T-cell (primary cell): ENCODE data around the gene ABHD16A. TPM values are rescaled to one million over a fixed set of nuclear protein-coding genes. Genes with fewer than 3 reads are reported as not detected.

Experiments
- ATAC-seq, 4 experiments: fragments of 200-7000 bp in 3 of 4; fragments of 150-1000 bp in 1 of 4; cut with Tn5 transposase; replicated peaks in 1 of 4; 1 replicate in 3 of 4; 2 replicates in 1 of 4; pipeline ENCODE4 v1.10.0; 2021; ENCODE audit warnings: moderate library complexity in 3 of 4, mild to moderate bottlenecking in 2 of 4, moderate number of reproducible peaks in 1 of 4
- CTCF ChIA-PET, 2 donors: fragments of 300-600 bp; sonication (Branson Sonifier 250); formaldehyde crosslinking; loops; one replicate each; lab custom pipeline; 2022; ENCODE audit warnings: antibody characterized with exemption in 2 of 2; lab: Charles Lee
- POLR2A ChIA-PET, 2 donors: fragments of 300-600 bp; sonication (Branson Sonifier 250); formaldehyde crosslinking; loops; one replicate each; lab custom pipeline; 2022; ENCODE audit warnings: antibody characterized with exemption in 2 of 2; lab: Charles Lee
- DNase-seq, 35 experiments: peaks; one replicate each; pipeline versions ENCODE4 v3.0.0 to v3.0.0-alpha.2; 2013 to 2023
- H3K27ac ChIP-seq: one replicate; pipeline ENCODE4 v1.5.1; 2013; ENCODE audit warnings: low read length
- H3K27me3 ChIP-seq, 2 experiments: replicated peaks in 1 of 2; 1 replicate in 1 of 2; 2 replicates in 1 of 2; pipeline versions ENCODE4 v1.6.1 to v1.7.0; 2013; ENCODE audit warnings: low read length in 1 of 2, mixed read lengths in 1 of 2; ENCODE audit not compliant: control insufficient read depth in 2 of 2, insufficient read depth in 2 of 2; ENCODE audit errors: extremely low read depth in 1 of 2
- H3K36me3 ChIP-seq, 2 donors: 1 replicate in 1 of 2; 2 replicates in 1 of 2; pipeline versions ENCODE4 v1.6.1 to v1.7.0; 2013; ENCODE audit warnings: low read length in 1 of 2; ENCODE audit not compliant: control insufficient read depth in 2 of 2, insufficient read depth in 1 of 2; ENCODE audit errors: extremely low read depth in 1 of 2
- H3K4me1 ChIP-seq, 2 experiments: 1 replicate in 1 of 2; 2 replicates in 1 of 2; pipeline versions ENCODE4 v1.6.1 to v1.7.0; 2013; ENCODE audit warnings: low read length in 2 of 2, mixed read lengths in 1 of 2; ENCODE audit not compliant: insufficient read depth in 2 of 2, control insufficient read depth in 1 of 2; ENCODE audit errors: extremely low read depth in 1 of 2
- H3K4me3 ChIP-seq, 2 donors: 1 replicate in 1 of 2; 2 replicates in 1 of 2; pipeline versions ENCODE4 v1.5.1 to v1.7.0; 2013; ENCODE audit warnings: mild to moderate bottlenecking in 2 of 2, low read length in 1 of 2, moderate library complexity in 1 of 2; ENCODE audit not compliant: control insufficient read depth in 1 of 2; ENCODE audit errors: extremely low read depth in 1 of 2
- H3K9me3 ChIP-seq: 2 replicates; pipeline ENCODE4 v1.7.0; 2013
- H3K27ac Mint-ChIP-seq, 2 donors: one replicate each; pipeline ENCODE4 v1.8.0; 2020 to 2021; ENCODE audit warnings: mild to moderate bottlenecking in 2 of 2, mixed read lengths in 2 of 2
- H3K27me3 Mint-ChIP-seq, 2 donors: one replicate each; pipeline ENCODE4 v1.8.0; 2021 to 2022; ENCODE audit warnings: mixed read lengths in 2 of 2
- H3K36me3 Mint-ChIP-seq: one replicate; pipeline ENCODE4 v1.8.0; 2021; ENCODE audit warnings: mixed read lengths
- H3K4me1 Mint-ChIP-seq, 3 donors: one replicate each; pipeline ENCODE4 v1.8.0; 2020 to 2022; ENCODE audit warnings: mixed read lengths in 3 of 3, mild to moderate bottlenecking in 1 of 3
- H3K4me3 Mint-ChIP-seq, 3 donors: one replicate each; pipeline ENCODE4 v1.8.0; 2020 to 2022; ENCODE audit warnings: mild to moderate bottlenecking in 3 of 3, mixed read lengths in 3 of 3, moderate library complexity in 3 of 3
- H3K9me3 Mint-ChIP-seq, 3 donors: one replicate each; pipeline ENCODE4 v1.8.0; 2020 to 2022; ENCODE audit warnings: mixed read lengths in 3 of 3
- WGBS: methylation state at CpG from one replicate; pipeline ENCODE4 v1.1.5; 2013; ENCODE audit warnings: missing lambda C conversion rate; ENCODE audit not compliant: insufficient coverage; 5-methylcytosine and 5-hydroxymethylcytosine counted together
- total RNA-seq, 35 experiments: library from RNA in 6 of 35; stranded (reverse) in 6 of 35; fragments of 120-200 nt in 1 of 35; gene quantifications; one replicate each; pipeline versions ENCODE4 v1.2.1 to v1.2.4 and lab custom pipeline; 2013 to 2026

ABHD16A gene
- total RNA-seq, 5 donors from 2014 or later (not counting 1 experiment from before 2014, with no cell fraction given), result 58.2 to 74.4 (median 61.2) TPM

DNA sequence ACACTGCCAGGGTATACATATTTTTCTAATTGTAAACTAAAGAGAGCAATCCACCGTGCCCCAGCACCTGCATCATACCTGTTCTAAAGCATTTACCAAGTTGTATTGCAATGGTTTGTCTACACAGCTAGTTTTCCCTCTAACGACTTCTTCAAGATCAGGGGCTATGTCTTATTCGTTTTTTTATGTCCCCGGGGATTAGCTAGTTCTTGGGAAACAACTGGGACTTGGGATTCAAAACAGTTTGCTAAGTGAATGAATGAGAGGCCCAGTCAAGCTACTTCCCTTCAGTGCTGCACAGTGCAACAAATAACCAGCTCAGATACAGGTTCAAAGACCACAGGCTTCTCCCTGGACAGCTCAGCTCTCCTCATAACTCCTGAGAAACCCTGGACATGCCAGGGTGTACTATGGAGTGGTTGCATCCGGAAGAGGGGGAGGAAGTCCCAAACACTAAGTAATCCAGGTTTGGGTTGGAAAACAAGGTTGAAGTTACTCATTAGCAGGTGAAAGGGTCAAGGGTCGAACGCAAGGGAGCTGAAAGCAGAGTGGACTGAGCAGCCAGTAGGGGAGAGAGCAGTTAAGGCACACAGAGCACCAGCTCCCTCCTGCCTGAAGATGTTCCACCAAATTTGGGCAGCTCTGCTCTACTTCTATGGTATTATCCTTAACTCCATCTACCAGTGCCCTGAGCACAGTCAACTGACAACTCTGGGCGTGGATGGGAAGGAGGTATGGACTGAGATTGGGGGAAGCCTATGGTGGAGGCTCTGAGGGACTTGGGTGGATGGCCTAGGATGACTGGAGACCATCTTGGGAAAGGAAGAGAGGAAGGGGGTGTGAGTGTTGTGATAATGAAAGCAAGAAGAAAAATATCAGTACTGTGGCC lies 47.5 kb downstream of the ABHD16A start, which contains the start of gene APOM:
Gene APOM (plus strand): TSS at position 546 of the 889 bp plus-strand sequence. CDS start 73 bp downstream, at position 619.
- H3K4me3 Mint-ChIP-seq, result peak within 1 kb of the TSS in 1 of 3 donors; percentile 44
- Histone ChIP-seq H3K36me3 (peaks cover 0 to 34% of the 10 kb centered on the region in 2 donors), H3K27me3 (no peaks in the 10 kb centered on the region), H3K4me1 (peaks cover 20 to 59% of the 10 kb centered on the region in 2 experiments), H3K4me3 (no peak within 1 kb of the TSS), H3K27ac (no peak within 1 kb of the TSS), H3K9me3 (no peaks in the 10 kb centered on the region)
- H3K27me3 Mint-ChIP-seq, result no peaks in the 10 kb centered on the region
- ChIA-PET POLR2A (interaction anchor here in 1 of 2 donors (0.7 to 1.9 kb wide), 2 partner anchors 8 to 62 kb away, joined by 6 to 8 read pairs; no protein-coding TSS in a partner anchor), CTCF (interaction anchor here in 1 of 2 donors (0.6 kb wide), 1 partner anchor 49 kb away, joined by 4 read pairs; no protein-coding TSS in a partner anchor)
- peak within 1 kb of the TSS; percentile 52 to 60 for H3K27ac Mint-ChIP-seq
- no peak for DNase-seq
- H3K4me1 Mint-ChIP-seq, result peaks cover 57 to 71% (median 67%) of the 10 kb centered on the region in 3 donors
- no peak for ATAC-seq
- 100% methylated on average over 3 of the region's 8 CpGs for WGBS
- H3K9me3 Mint-ChIP-seq, result no peaks in the 10 kb centered on the region
- H3K36me3 Mint-ChIP-seq, result peaks cover 7% of the 10 kb centered on the region

DNA sequence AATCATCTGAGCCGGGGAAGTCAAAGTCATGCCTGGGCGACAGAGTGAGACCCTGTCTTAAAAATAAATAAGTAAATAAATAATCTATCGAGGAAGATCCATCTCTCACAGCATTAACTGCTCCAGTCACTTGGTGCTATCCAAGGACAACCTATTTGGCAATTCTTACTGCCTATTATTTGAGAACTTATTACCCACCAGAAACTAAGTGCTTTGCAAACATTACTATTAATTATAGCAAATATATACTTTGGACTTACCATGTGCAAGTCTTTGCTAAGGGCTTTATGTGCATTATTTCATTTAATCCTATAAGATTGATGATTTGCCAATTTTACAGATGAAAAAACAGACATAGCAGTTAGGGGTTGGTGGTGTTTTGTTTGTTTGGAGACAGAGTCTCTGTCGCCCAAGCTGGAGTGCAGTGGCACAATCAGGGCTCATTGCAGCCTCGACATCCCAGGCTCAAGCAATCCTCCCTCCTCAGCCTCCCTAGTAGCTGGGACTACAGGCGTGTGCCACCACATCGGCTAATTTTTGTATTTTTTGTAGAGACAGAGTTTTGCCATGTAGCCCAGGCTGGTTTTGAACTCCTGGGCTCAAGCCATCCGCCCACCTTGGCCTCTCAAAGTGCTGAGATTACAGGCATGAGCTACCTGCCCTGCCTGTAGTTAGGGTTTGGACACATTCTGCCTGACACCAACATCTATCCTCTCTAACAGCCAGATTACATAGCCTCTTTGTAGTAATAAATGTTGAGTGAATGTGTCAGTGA lies 48.4 kb downstream of the ABHD16A start:
- Histone ChIP-seq H3K4me3 (no peak overlapping the region), H3K27me3 (no peaks in the 10 kb centered on the region), H3K9me3 (no peaks in the 10 kb centered on the region), H3K36me3 (peaks cover under 1 to 39% of the 10 kb centered on the region in 2 donors), H3K27ac (no peak overlapping the region), H3K4me1 (peaks cover 24 to 54% of the 10 kb centered on the region in 2 experiments)
- Mint-ChIP-seq H3K27me3 (no peaks in the 10 kb centered on the region), H3K27ac (peak overlapping the region in 1 of 2 donors; percentile 16), H3K9me3 (no peaks in the 10 kb centered on the region), H3K4me3 (no peak overlapping the region), H3K4me1 (peaks cover 57 to 69% (median 69%) of the 10 kb centered on the region in 3 donors), H3K36me3 (peaks cover 7% of the 10 kb centered on the region)
- CTCF ChIA-PET, result interaction anchor here in 1 of 2 donors (0.7 kb wide), 1 partner anchor 22 kb away, joined by 4 read pairs; no protein-coding TSS in a partner anchor
- DNase-seq, result no peak
- ATAC-seq, result no peak
- WGBS, result no CpG with 5 or more reads among the region's 8 CpGs
- POLR2A ChIA-PET, result interaction anchor here in 1 of 2 donors (1.9 kb wide), 1 partner anchor 9 kb away, joined by 6 read pairs; no protein-coding TSS in a partner anchor

DNA sequence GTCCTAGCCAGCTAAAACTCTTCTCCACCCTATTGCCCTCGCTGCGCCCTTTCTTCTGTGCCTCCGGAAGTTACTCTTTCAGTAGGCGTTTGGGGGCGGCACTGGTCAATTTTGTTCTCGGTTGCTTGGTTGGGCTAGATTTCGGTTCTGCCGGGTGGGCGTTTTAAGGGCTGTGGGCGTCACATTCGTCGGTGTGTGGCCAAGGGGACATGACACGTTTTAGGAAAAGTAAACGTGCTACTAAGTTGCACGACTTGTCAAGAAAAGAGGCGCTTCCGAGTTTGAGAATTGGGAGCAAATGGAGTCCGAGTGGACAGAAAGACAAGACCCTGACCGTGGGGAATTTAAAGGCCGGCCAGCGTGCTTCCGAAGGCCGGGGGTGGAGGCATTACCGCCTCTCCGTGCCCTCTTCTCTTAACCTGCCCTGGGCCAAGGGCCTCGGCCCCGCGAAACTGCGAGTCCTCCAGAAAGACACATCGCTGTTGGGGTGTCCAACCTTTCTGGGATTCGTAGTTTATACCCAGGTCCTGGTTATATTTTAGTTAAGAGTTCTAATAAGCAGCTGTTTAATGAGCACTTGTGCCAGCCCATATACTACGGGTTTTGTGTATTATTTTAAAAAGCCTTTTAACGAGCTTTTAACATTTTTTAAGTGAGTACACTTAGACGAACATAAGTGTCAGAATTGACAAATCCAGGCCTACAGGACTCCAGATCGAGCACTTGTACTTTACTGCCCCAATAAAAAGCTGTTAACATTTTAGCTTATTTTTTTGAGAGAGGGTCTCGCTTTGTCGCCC lies 50.0 kb downstream of the ABHD16A start:
- peaks cover 15 to 37% of the 10 kb centered on the region in 2 experiments for H3K4me1 ChIP-seq
- peaks cover 18% of the 10 kb centered on the region for H3K36me3 Mint-ChIP-seq
- H3K27ac Mint-ChIP-seq, result peak overlapping the region; percentile 98 to 100
- ATAC-seq, result peak; percentile 73 to 74 (median 73)
- 0% methylated on average over 21 of the region's 37 CpGs for WGBS
- H3K27ac ChIP-seq, result peak overlapping the region; percentile 98
- no peaks in the 10 kb centered on the region for H3K27me3 ChIP-seq
- H3K4me3 Mint-ChIP-seq, result peak overlapping the region; percentile 82 to 95 (median 90)
- H3K27me3 Mint-ChIP-seq, result no peaks in the 10 kb centered on the region
- peak overlapping the region; percentile 75 to 90 for H3K4me3 ChIP-seq
- CTCF ChIA-PET, result interaction anchor here (0.7 to 2.4 kb wide), 8 partner anchors 10 to 174 kb away, joined by 3 to 10 read pairs (median 4); partner anchors contain the start of genes GPANK1 (in 2 of the 2), CSNK2B (in 1 of the 2) and HSPA1B (in 1 of the 2)
- H3K9me3 Mint-ChIP-seq, result no peaks in the 10 kb centered on the region
- peak in 22 of 35 experiments; percentile 2 to 89 (median 83) for DNase-seq
- peaks cover 14 to 52% of the 10 kb centered on the region in 2 donors for H3K36me3 ChIP-seq
- peaks cover 50 to 63% (median 60%) of the 10 kb centered on the region in 3 donors for H3K4me1 Mint-ChIP-seq
- no peaks in the 10 kb centered on the region for H3K9me3 ChIP-seq
- POLR2A ChIA-PET, result interaction anchor here (0.5 to 2.5 kb wide), 11 partner anchors 9 to 1191 kb away, joined by 3 to 11 read pairs (median 4); partner anchors contain the start of genes ABHD16A (in 1 of the 2), GPANK1 (in 1 of the 2) and PSMB8 (in 1 of the 2)

DNA sequence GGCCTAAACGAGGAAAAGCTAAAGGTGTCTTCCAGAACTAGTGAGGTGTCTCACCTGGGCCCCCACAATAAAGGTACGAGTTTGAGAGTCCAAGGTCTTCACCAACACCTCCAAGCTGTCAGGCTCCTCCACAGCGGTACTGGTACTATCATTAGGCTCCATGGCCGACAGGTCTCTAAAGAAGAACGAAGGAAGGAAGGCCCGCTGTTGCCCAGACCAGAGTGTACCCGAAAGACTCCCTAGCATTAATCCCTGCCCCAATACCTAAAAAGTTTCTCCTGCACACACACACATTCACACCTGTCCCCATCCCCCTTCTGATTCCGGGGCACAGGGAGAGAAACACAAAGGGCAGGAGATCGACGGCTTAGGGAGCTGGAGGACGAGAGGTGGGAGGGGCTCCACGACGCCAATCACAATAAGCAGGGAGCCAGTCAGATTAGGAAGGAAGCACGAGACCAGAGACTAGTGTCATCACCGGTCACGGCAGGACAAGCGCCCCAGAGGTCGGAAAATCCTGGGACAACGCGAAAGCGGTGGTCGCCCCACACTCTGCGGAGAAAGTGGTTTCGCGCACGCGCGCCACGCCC lies 51.4 kb downstream of the ABHD16A start:
- WGBS, result 4% methylated on average over 21 of the region's 29 CpGs
- Mint-ChIP-seq H3K4me3 (peak overlapping the region; percentile 82 to 95 (median 90)), H3K36me3 (peaks cover 27% of the 10 kb centered on the region), H3K4me1 (peaks cover 42 to 52% (median 51%) of the 10 kb centered on the region in 3 donors), H3K9me3 (no peaks in the 10 kb centered on the region), H3K27ac (peak overlapping the region; percentile 98 to 100), H3K27me3 (no peaks in the 10 kb centered on the region)
- Histone ChIP-seq H3K27ac (peak overlapping the region; percentile 98), H3K27me3 (no peaks in the 10 kb centered on the region), H3K4me1 (peaks cover 15 to 24% of the 10 kb centered on the region in 2 experiments), H3K9me3 (no peaks in the 10 kb centered on the region), H3K4me3 (peak overlapping the region; percentile 75 to 90), H3K36me3 (peaks cover 18 to 53% of the 10 kb centered on the region in 2 donors)
- ChIA-PET POLR2A (interaction anchor here (0.6 to 2.5 kb wide), 4 partner anchors 13 to 110 kb away, joined by 3 to 11 read pairs (median 4); partner anchors contain the start of genes CSNK2B (in 1 of the 2) and GPANK1 (in 1 of the 2)), CTCF (interaction anchor here (0.5 to 2.4 kb wide), 4 partner anchors 13 to 1053 kb away, joined by 3 to 10 read pairs (median 5); partner anchors contain the start of genes GPANK1 (in 1 of the 2) and HSPA1B (in 1 of the 2))
- ATAC-seq (peak in 2 of 4 experiments; percentile 28 to 33), DNase-seq (no peak)

DNA sequence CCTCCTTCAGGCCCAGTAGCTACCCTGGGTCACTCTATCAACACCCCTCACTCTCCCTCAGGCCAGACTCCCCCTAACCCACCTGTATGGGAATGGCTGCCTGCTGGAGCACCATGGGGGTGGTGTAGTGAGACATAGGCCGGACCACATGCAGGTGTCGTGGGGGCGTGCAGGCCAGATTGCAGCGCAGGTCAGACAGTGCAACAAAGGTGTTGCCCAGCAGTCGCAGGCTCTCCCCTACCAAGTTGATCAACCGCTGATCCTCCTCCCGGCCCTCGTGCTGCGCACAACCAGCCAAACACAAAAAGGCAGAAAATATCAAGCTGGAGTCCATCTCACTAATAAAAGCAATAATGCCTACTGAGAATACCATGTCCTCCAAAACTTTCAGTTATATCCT lies 57.8 kb downstream of the ABHD16A start:
- Histone ChIP-seq H3K27ac (no peak overlapping the region), H3K27me3 (no peaks in the 10 kb centered on the region), H3K36me3 (peaks cover 53 to 92% of the 10 kb centered on the region in 2 donors), H3K4me3 (no peak overlapping the region), H3K4me1 (peaks cover 2 to 3% of the 10 kb centered on the region in 2 experiments), H3K9me3 (no peaks in the 10 kb centered on the region)
- no peaks in the 10 kb centered on the region for H3K9me3 Mint-ChIP-seq
- DNase-seq, result no peak
- POLR2A ChIA-PET, result interaction anchor here in 1 of 2 donors (0.6 kb wide), 1 partner anchor 1038 kb away, joined by 12 read pairs; no protein-coding TSS in a partner anchor
- ATAC-seq, result no peak
- peaks cover 18 to 19% (median 18%) of the 10 kb centered on the region in 3 donors for H3K4me1 Mint-ChIP-seq
- peak overlapping the region in 1 of 2 donors; percentile 2 for H3K27ac Mint-ChIP-seq
- H3K36me3 Mint-ChIP-seq, result peaks cover 53% of the 10 kb centered on the region
- CTCF ChIA-PET, result no interaction called here
- H3K27me3 Mint-ChIP-seq, result no peaks in the 10 kb centered on the region
- H3K4me3 Mint-ChIP-seq, result no peak overlapping the region
- WGBS, result 96% methylated on average over 4 of the region's 9 CpGs
